Osteoblast (primary cell): ENCODE results near the gene RPS3. TPM values are rescaled to one million over a fixed set of nuclear protein-coding genes. Genes with fewer than 3 reads are reported as not detected.

Experiments used
- DNase-seq: peaks from one replicate; pipeline ENCODE4 v3.0.0; 2011; ENCODE audit warnings: low spot score, mixed read lengths; ENCODE audit not compliant: insufficient read length; ENCODE audit errors: missing footprints
- H2AFZ ChIP-seq: 2 replicates; pipeline ENCODE4 v1.6.0; 2011; ENCODE audit warnings: mild to moderate bottlenecking, low read length
- H3K27ac ChIP-seq: 2 replicates; pipeline ENCODE4 v1.5.1; 2011; ENCODE audit warnings: mild to moderate bottlenecking, low read depth, low read length, moderate library complexity
- H3K27me3 ChIP-seq: 2 replicates; pipeline ENCODE4 v1.6.0; 2012; ENCODE audit warnings: mild to moderate bottlenecking, control low read depth, inconsistent platforms, low read length, moderate library complexity; ENCODE audit not compliant: insufficient read depth
- H3K36me3 ChIP-seq: 2 replicates; pipeline ENCODE4 v1.5.1; 2011; ENCODE audit warnings: mild to moderate bottlenecking, low read length, control low read depth, moderate library complexity; ENCODE audit not compliant: insufficient read depth
- H3K4me1 ChIP-seq: 2 replicates; pipeline ENCODE4 v1.5.1; 2011; ENCODE audit warnings: mild to moderate bottlenecking, low read length, control low read depth, moderate library complexity; ENCODE audit not compliant: insufficient read depth
- H3K4me2 ChIP-seq: 2 replicates; pipeline ENCODE4 v1.6.0; 2011; ENCODE audit warnings: mild to moderate bottlenecking, low read length; ENCODE audit not compliant: insufficient read depth
- H3K4me3 ChIP-seq: fragments of 200-600 bp; sonication (generic); 3 replicates; pipeline ENCODE4 v1.5.1; 2012; ENCODE audit warnings: mild to moderate bottlenecking, low read length, inconsistent platforms; ENCODE audit not compliant: insufficient read depth
- H3K79me2 ChIP-seq: 2 replicates; pipeline ENCODE4 v1.6.0; 2012; ENCODE audit warnings: mild to moderate bottlenecking, low read length, control low read depth, inconsistent platforms; ENCODE audit not compliant: insufficient read depth
- H3K9me3 ChIP-seq: 2 replicates; pipeline ENCODE4 v1.5.1; 2011; ENCODE audit warnings: low read depth, low read length, control low read depth
- H4K20me1 ChIP-seq: 2 replicates; pipeline ENCODE4 v1.6.0; 2012; ENCODE audit warnings: mild to moderate bottlenecking, low read length, control low read depth; ENCODE audit not compliant: insufficient read depth
- CTCF ChIP-seq: IDR thresholded peaks from 2 replicates; pipeline ENCODE4 v1.5.1; 2011; ENCODE audit warnings: mild to moderate bottlenecking, low read depth, low read length, moderate library complexity; ENCODE audit errors: extremely low read depth
- total RNA-seq: library from RNA; depleted of rRNA; stranded (reverse); fragments of >200 nt; gene quantifications from 2 replicates; pipeline ENCODE4 v1.2.3, GENCODE V29; 2012

The RPS3 gene
- total RNA-seq, 1 donor, result 1,512 TPM

- H3K9me3 ChIP-seq, result peaks cover 2% of the 10 kb centered on the region
- H3K4me2 ChIP-seq, result peak overlapping the region; percentile 78
- H3K27me3 ChIP-seq, result peaks cover 44% of the 10 kb centered on the region
- no peaks in the 10 kb centered on the region for H3K79me2 ChIP-seq
- H4K20me1 ChIP-seq, result no peaks in the 10 kb centered on the region
- peak; percentile 65 for DNase-seq
- H3K36me3 ChIP-seq, result no peaks in the 10 kb centered on the region
- no peak overlapping the region for H2AFZ ChIP-seq
- H3K4me1 ChIP-seq, result peaks cover 3% of the 10 kb centered on the region
- H3K4me3 ChIP-seq, result no peak overlapping the region
- TF ChIP-seq CTCF, result no peak
- H3K27ac ChIP-seq, result no peak overlapping the region
Measured at GRCh38 chr11:75428989-75429640, 29.8 kb downstream of the RPS3 start.

GRCh38 chr11:75429641-75429901 is 30.3 kb downstream of the RPS3 start:
- Histone ChIP-seq H3K79me2 (no peaks in the 10 kb centered on the region), H3K27me3 (peaks cover 44% of the 10 kb centered on the region), H3K36me3 (no peaks in the 10 kb centered on the region), H3K27ac (no peak overlapping the region), H3K4me1 (peaks cover 3% of the 10 kb centered on the region), H2AFZ (peak overlapping the region; percentile 22), H4K20me1 (no peaks in the 10 kb centered on the region), H3K9me3 (peaks cover 2% of the 10 kb centered on the region), H3K4me3 (peak overlapping the region; percentile 36), H3K4me2 (no peak overlapping the region)
- TF ChIP-seq CTCF, result no peak
- DNase-seq, result no peak

GRCh38 chr11:75429902-75430713 is 30.8 kb downstream of the RPS3 start:
- Histone ChIP-seq H4K20me1 (no peaks in the 10 kb centered on the region), H3K4me2 (peak overlapping the region; percentile 66), H3K27me3 (peaks cover 44% of the 10 kb centered on the region), H3K27ac (no peak overlapping the region), H2AFZ (peak overlapping the region; percentile 22), H3K4me3 (peak overlapping the region; percentile 61), H3K4me1 (peaks cover 3% of the 10 kb centered on the region), H3K79me2 (no peaks in the 10 kb centered on the region), H3K9me3 (peaks cover 2% of the 10 kb centered on the region), H3K36me3 (no peaks in the 10 kb centered on the region)
- no peak for TF ChIP-seq CTCF
- DNase-seq, result peak; percentile 99
